Esophagus muscularis mucosa (tissue), 3 donors: ENCODE measurements around the gene SLC9A1.

Experiments
- CTCF ChIP-seq, 3 experiments: fragments of 200-600 bp in 2 of 3; fragments of 450-650 bp in 1 of 3; sonication (generic) in 2 of 3; IDR thresholded peaks; one replicate each; pipeline ENCODE4 v1.5.1; 2017 to 2019; ENCODE audit warnings: antibody characterized with exemption in 3 of 3, mild to moderate bottlenecking in 2 of 3, moderate library complexity in 1 of 3
- POLR2A ChIP-seq: fragments of 450-650 bp; IDR thresholded peaks from one replicate; pipeline ENCODE4 v1.6.1; 2017; ENCODE audit warnings: antibody characterized with exemption, moderate library complexity, mild to moderate bottlenecking, low read depth
- POLR2AphosphoS5 ChIP-seq, 2 donors: sonication (generic); formaldehyde crosslinking; IDR thresholded peaks; one replicate each; pipeline ENCODE4 v1.6.1; 2017; ENCODE audit warnings: antibody characterized with exemption in 2 of 2

DNA sequence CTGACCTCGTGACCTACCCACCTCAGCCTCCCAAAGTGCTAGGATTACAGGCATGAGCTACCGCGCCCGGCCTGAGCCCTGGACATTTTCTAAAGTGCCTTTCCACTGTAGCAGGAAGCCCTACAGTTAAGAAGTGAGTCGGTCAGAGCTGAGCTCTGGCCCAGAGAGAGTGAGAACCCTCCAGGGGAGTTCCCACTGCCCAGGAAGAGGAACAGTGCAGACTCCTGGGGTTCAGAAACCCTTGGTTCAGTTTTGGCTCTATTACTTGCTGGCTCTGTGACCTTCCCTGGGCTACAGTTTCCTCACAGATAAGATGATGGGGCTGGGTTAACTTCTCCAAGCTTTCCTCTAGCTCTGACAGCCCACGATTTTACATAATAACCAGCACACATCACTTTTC lies 20.9 kb downstream of the SLC9A1 start:
- TF ChIP-seq CTCF (IDR thresholded peaks at IDR 0.05) (no peak), POLR2AphosphoS5 (IDR thresholded peaks at IDR 0.05) (no peak), POLR2A (no peak)
